ENCODE data around the gene RHBDD1. TPM values are rescaled to one million over a fixed set of nuclear protein-coding genes. Genes with fewer than 3 reads are reported as not detected.
A peak's percentile ranks its signal among the peaks of the same experiment; 100 is the strongest.

Gene RHBDD1
- total RNA-seq, 1 experiment from 2014 or later, result 1.5 TPM

DNA sequence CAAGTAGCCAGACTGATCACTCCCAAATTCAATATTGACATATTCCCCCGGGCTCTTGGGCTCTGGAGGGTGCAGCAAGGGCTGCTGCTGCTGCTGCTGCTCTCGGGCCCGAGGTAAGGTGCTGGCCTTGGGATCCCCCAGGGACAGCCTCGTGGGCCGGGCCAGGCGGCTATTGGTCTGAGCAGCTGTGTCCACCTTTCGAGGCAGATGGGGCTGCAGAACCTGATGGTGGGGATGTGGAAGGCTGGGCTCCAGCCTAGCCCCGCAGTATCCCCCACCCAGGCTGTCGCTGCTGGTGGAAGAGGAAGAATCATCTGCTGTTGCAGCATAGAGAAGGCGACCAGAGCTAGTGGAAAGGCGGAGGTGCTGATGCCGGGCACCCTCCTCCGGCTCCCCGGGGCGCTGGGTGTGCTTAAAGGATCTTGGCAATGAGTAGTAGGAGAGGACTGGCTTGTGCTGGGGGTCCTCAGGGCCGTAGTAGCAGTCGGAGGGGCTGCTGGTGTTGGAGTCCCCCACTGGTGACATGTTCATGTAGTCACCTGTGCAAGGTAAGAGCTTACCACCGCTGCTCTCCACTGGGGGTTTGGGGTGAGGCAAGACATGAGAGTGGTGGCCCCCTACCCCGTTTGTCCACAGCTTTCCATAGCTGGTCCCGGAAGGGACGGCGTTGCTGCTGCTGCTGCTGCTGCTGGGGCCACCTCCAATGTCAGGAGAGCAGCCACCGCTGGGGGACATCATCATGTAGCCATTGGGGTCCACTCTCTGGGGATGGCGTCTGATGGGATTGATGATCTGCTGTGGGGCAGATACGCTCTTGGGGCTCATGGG, 39.6 kb upstream of the RHBDD1 start:
- H3K27me3 ChIP-seq, result no peaks in the 10 kb centered on the region
- no peaks in the 10 kb centered on the region; the same call in none of the 2 replicates for H3K4me1 ChIP-seq
- peaks cover 60% of the 10 kb centered on the region for H3K36me3 ChIP-seq
- H3K9me3 ChIP-seq (replicated peaks), result no peaks in the 10 kb centered on the region; the same call in none of the 2 replicates
- H3K27ac ChIP-seq, result no peak overlapping the region
- no peak for DNase-seq
- H3K4me3 ChIP-seq, result no peak overlapping the region

DNA sequence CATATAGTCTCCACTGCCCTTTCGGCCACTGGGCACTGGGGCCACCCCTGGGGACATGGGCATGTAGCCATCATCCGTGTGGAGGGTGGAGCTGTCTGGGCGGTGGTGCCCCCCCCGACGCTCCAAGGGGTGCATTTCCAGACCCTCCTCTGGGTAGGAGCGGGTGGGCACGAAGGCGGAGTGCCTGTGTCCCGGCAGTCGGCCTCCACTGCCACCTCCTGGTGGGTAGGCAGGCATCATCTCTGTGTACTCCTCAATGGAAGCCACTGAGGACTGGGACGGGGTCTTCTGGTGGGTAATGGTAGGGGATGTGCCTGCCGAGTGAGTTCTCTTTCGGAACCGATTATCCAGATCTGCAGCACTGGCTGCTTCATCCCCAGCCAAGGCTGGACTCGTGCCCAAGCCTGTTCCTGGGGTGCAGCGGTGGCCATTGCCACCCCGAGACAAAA, 39.0 kb upstream of the RHBDD1 start:
- Histone ChIP-seq H3K27me3 (no peaks in the 10 kb centered on the region), H3K36me3 (peaks cover 57% of the 10 kb centered on the region), H3K27ac (no peak overlapping the region), H3K4me3 (no peak overlapping the region), H3K4me1 (no peaks in the 10 kb centered on the region; the same call in none of the 2 replicates), H3K9me3 (replicated peaks) (no peaks in the 10 kb centered on the region; the same call in none of the 2 replicates)
- DNase-seq, result no peak

DNA sequence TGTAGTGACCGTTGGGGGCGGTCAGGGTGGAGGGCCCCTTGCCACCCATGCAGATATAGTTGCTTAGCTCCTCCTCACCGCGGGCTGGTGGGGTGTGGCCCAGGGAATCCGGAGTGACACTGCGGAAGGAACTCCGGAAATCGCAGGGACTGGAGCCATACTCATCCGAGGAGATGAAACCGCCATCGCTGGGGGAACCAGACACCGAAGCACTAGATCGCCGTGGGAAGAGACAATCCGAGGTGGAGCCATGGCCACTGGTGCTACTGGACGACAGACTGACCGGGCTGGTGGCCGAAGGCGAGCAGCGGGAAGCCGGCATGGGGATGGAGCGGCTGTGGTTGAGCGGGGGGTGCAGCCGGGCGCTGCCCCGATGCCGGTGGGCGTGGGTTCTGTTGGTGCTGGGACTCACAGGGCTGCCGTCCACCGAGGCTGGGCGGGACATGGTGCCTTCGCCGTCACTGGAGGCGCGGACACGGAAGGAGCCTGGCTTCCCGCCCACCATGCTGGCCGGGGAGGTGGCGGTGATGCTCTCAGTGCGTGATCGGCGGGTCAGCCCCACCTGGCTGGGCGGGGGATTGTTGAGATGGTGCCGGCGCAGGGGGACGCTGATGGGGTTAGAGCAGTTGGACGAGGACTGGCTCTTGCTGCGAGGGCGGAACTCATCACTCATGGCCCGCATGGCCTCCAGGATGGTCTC, 38.4 kb upstream of the RHBDD1 start:
- Histone ChIP-seq H3K36me3 (peaks cover 52% of the 10 kb centered on the region), H3K9me3 (replicated peaks) (no peaks in the 10 kb centered on the region; the same call in none of the 2 replicates), H3K4me1 (peaks cover 4% of the 10 kb centered on the region), H3K27me3 (no peaks in the 10 kb centered on the region), H3K4me3 (no peak overlapping the region), H3K27ac (no peak overlapping the region)
- no peak for DNase-seq

- Histone ChIP-seq H3K4me1 (peaks cover 4% of the 10 kb centered on the region), H3K36me3 (peaks cover 46% of the 10 kb centered on the region), H3K4me3 (peak overlapping the region; percentile 83), H3K27ac (peak overlapping the region; percentile 91), H3K9me3 (replicated peaks) (no peaks in the 10 kb centered on the region; the same call in none of the 2 replicates), H3K27me3 (no peaks in the 10 kb centered on the region)
- peak in 1 of 2 experiments; percentile 10 for DNase-seq
Observed at GRCh38 chr2:226797989-226798421, 37.8 kb upstream of the RHBDD1 start.

- peak; percentile 71 to 72 for DNase-seq
- no peaks in the 10 kb centered on the region; the same call in none of the 2 replicates for H3K9me3 ChIP-seq (replicated peaks)
- H3K27me3 ChIP-seq, result no peaks in the 10 kb centered on the region
- peaks cover 4% of the 10 kb centered on the region for H3K4me1 ChIP-seq
- peaks cover 40% of the 10 kb centered on the region for H3K36me3 ChIP-seq
- H3K27ac ChIP-seq, result peak overlapping the region; percentile 91
- H3K4me3 ChIP-seq, result peak overlapping the region; percentile 83
Observed at GRCh38 chr2:226798422-226799210, 37.2 kb upstream of the RHBDD1 start.

- Histone ChIP-seq H3K9me3 (replicated peaks) (no peaks in the 10 kb centered on the region; the same call in none of the 2 replicates), H3K4me3 (peak within 1 kb of the TSS; percentile 83), H3K36me3 (peaks cover 33% of the 10 kb centered on the region), H3K4me1 (peaks cover 4% of the 10 kb centered on the region), H3K27me3 (no peaks in the 10 kb centered on the region), H3K27ac (peak within 1 kb of the TSS; percentile 91)
- DNase-seq, result peak; percentile 86 to 90
Observed at GRCh38 chr2:226799211-226799975, 36.5 kb upstream of the RHBDD1 start, which contains the start of gene IRS1. Gene IRS1 (minus strand): TSS chr2:226799820. CDS start chr2:226798738, 1,082 bp downstream.

- Histone ChIP-seq H3K27me3 (no peaks in the 10 kb centered on the region), H3K36me3 (peaks cover 27% of the 10 kb centered on the region), H3K4me3 (peak overlapping the region; percentile 83), H3K9me3 (replicated peaks) (no peaks in the 10 kb centered on the region; the same call in none of the 2 replicates), H3K4me1 (peaks cover 4% of the 10 kb centered on the region), H3K27ac (peak overlapping the region; percentile 91; the same call in 1 of the 2 replicates)
- DNase-seq, result peak in 1 of 2 experiments; percentile 41
Observed at GRCh38 chr2:226799976-226800940, 35.6 kb upstream of the RHBDD1 start.

- Histone ChIP-seq H3K4me3 (no peak overlapping the region), H3K4me1 (peaks cover 4% of the 10 kb centered on the region; the same call in 1 of the 2 replicates), H3K27me3 (no peaks in the 10 kb centered on the region), H3K27ac (no peak overlapping the region), H3K9me3 (replicated peaks) (no peaks in the 10 kb centered on the region; the same call in none of the 2 replicates), H3K36me3 (peaks cover 18% of the 10 kb centered on the region)
- no peak for DNase-seq
Observed at GRCh38 chr2:226800941-226801784, 34.7 kb upstream of the RHBDD1 start.

DNA sequence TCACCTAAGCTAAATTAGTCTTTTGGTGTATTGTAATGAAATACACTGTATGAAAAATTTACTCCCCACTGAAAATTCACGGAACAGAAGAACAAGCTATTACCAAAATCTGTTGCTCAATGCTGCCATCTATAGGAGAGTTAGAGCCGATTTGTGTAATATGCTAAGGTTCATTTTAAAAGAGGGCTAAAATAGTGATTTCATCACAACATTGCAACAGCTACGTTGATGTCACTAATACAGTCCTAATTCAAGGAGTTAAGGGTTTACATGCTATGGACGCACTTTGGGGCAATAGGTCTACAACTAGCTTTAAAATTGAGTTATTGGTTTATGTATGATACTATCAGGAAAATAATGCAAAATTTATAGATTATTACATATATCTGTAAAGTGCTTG, 33.3 kb upstream of the RHBDD1 start:
- no peaks in the 10 kb centered on the region for H3K27me3 ChIP-seq
- DNase-seq, result peak; percentile 40 to 91
- H3K4me1 ChIP-seq, result peaks cover 4% of the 10 kb centered on the region; the same call in 1 of the 2 replicates
- H3K27ac ChIP-seq, result no peak overlapping the region
- H3K36me3 ChIP-seq, result peaks cover 3% of the 10 kb centered on the region
- no peaks in the 10 kb centered on the region; the same call in none of the 2 replicates for H3K9me3 ChIP-seq (replicated peaks)
- no peak overlapping the region for H3K4me3 ChIP-seq

DNA sequence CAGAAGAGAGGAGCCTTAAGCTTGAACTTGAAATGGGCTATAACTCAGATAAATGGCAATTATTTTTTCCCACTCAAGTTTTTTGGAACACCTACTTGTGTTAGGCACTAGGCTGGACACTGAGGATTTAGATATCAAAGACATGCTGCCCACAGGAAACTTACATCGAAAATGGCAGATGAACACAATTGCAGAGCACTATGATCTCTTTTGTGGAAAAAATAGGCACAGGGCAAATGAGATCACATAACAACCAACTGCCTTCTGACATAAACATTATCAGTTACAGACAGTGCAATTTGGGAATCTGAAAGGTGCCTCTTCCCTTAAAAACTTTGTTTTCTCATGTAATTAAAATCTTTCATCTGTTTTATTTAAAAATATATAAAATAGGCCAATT, 32.4 kb upstream of the RHBDD1 start:
- Histone ChIP-seq H3K27ac (no peak overlapping the region), H3K9me3 (replicated peaks) (no peaks in the 10 kb centered on the region), H3K4me1 (peaks cover 4% of the 10 kb centered on the region; the same call in 1 of the 2 replicates), H3K36me3 (no peaks in the 10 kb centered on the region), H3K4me3 (no peak overlapping the region), H3K27me3 (no peaks in the 10 kb centered on the region)
- DNase-seq, result no peak

DNA sequence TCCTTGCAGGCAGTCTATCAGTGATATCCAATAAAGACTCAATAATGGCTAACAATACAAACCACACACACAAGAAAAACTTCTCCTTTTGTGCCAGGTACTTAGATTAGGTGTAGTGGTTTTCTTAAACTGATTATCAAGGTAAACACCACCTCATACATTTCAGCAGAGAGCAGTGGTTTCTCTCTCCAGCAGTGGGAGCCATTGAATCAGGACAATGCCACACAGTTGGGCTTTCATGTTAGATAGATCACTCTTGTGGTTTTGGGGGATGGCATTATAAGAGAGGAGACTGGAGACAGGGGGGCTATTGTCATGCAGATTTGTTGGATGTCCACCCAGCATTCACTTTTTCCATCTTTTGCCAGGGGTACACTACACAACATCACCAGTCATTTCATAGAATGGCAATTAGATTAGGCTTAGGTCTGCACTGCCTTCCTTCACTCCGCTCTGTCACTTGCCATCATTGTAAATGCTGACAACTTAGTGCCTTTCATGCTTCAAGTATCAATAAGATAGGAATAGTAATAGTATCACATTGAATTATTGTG, 22.6 kb upstream of the RHBDD1 start:
- no peak overlapping the region for H3K4me3 ChIP-seq
- H3K27me3 ChIP-seq, result no peaks in the 10 kb centered on the region
- DNase-seq, result peak in 1 of 2 experiments; percentile 27
- H3K36me3 ChIP-seq, result no peaks in the 10 kb centered on the region
- H3K9me3 ChIP-seq (replicated peaks), result no peaks in the 10 kb centered on the region
- no peak overlapping the region for H3K27ac ChIP-seq
- no peaks in the 10 kb centered on the region for H3K4me1 ChIP-seq

DNA sequence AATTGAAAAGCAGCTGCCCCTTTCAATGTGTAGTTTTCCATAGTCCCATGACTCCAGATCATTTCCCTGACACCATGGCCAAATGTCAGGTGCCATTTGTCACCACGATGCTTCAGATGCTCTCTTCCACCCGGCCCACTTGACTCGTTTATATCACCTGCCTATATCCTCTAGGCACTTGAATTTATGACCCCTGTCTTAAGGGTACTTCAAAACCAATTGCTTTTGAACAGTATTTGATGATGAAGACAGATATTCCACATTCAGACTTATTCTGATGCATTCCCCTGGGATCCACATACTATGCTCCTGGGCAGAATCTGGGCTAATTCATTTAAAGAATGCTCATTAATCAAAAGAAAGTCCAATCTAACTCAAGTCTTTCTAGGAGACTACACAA, 16.9 kb upstream of the RHBDD1 start:
- no peak overlapping the region for H3K27ac ChIP-seq
- no peak overlapping the region for H3K4me3 ChIP-seq
- no peaks in the 10 kb centered on the region for H3K4me1 ChIP-seq
- H3K36me3 ChIP-seq, result no peaks in the 10 kb centered on the region
- no peaks in the 10 kb centered on the region for H3K27me3 ChIP-seq
- DNase-seq, result no peak
- no peaks in the 10 kb centered on the region for H3K9me3 ChIP-seq (replicated peaks)
